ENCODE data around the gene LHFPL3. TPM values are rescaled to one million over a fixed set of nuclear protein-coding genes. Genes with fewer than 3 reads are reported as not detected.

The LHFPL3 gene
- polyA plus RNA-seq, 1 of the 3 experiments (the other 2 are of a cell fraction): not detected

DNA sequence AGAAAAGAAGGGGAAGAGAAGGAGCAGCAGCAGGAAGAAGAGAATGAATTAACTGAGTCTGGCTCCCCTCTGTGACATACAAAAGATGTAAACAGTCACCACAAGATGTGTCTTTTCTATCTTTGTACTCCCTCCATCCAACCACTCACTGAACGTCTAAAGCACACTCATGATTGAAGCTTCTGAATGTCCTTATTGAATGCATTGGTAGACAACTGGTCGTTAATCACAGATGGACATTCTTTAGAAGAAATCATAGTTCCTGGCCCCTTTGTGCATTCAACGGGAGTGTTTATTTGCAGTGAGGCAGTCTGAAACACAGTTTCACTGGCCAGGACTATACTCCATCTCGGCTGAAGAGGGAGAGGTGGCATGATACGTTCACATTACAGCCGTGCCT is 479.3 kb downstream of the LHFPL3 start:
- Histone ChIP-seq H3K9me2 (no peaks in the 10 kb centered on the region), H4K20me1 (ENCODE audit: insufficient read depth) (no peaks in the 10 kb centered on the region; the same call in 1 of the 2 replicates), H3K79me2 (ENCODE audit: insufficient read depth) (no peaks in the 10 kb centered on the region), H3K36me3 (replicated peaks in 1 of 2; ENCODE audit: control insufficient read depth in 1 of 2, insufficient read depth in 2 of 2, low read length in 1 of 2) (no peaks in the 10 kb centered on the region), H3F3A (replicated peaks; ENCODE audit: insufficient read depth) (no peaks in the 10 kb centered on the region), H3K4me3 (ENCODE audit: low read depth in 2 of 2, low read length in 1 of 2) (no peak overlapping the region), H3K4me1 (ENCODE audit: control insufficient read depth in 1 of 2, insufficient read depth in 2 of 2, low read depth in 1 of 2, low read length in 1 of 2) (no peaks in the 10 kb centered on the region), H3K27ac (ENCODE audit: low read depth in 2 of 2, low read length in 1 of 2) (no peak overlapping the region), H3K9me3 (no peaks in the 10 kb centered on the region), H3K9ac (no peak overlapping the region), H2AFZ (ENCODE audit: low read depth) (no peak overlapping the region), H3K27me3 (ENCODE audit: insufficient read depth) (peaks cover 48% of the 10 kb centered on the region), H3K4me2 (no peak overlapping the region)
- under 1% methylated on average over 6 of the region's 6 CpGs for WGBS (ENCODE audit: low lambda C conversion rate)
- ChIA-PET CTCF (interaction anchor here (0.6 to 1.4 kb wide), 3 partner anchors 16 to 79 kb away, joined by 3 to 4 read pairs (median 3); no protein-coding TSS in a partner anchor), POLR2A (no interaction called here)
- no peak for DNase-seq
- TF ChIP-seq YY1 (IDR thresholded peaks at IDR 0.05; ENCODE audit: low read depth): no peak
- TF ChIP-seq, protein P1, sequence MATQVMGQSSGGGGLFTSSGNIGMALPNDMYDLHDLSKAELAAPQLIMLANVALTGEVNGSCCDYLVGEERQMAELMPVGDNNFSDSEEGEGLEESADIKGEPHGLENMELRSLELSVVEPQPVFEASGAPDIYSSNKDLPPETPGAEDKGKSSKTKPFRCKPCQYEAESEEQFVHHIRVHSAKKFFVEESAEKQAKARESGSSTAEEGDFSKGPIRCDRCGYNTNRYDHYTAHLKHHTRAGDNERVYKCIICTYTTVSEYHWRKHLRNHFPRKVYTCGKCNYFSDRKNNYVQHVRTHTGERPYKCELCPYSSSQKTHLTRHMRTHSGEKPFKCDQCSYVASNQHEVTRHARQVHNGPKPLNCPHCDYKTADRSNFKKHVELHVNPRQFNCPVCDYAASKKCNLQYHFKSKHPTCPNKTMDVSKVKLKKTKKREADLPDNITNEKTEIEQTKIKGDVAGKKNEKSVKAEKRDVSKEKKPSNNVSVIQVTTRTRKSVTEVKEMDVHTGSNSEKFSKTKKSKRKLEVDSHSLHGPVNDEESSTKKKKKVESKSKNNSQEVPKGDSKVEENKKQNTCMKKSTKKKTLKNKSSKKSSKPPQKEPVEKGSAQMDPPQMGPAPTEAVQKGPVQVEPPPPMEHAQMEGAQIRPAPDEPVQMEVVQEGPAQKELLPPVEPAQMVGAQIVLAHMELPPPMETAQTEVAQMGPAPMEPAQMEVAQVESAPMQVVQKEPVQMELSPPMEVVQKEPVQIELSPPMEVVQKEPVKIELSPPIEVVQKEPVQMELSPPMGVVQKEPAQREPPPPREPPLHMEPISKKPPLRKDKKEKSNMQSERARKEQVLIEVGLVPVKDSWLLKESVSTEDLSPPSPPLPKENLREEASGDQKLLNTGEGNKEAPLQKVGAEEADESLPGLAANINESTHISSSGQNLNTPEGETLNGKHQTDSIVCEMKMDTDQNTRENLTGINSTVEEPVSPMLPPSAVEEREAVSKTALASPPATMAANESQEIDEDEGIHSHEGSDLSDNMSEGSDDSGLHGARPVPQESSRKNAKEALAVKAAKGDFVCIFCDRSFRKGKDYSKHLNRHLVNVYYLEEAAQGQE (IDR thresholded peaks at IDR 0.05; ENCODE audit: low read depth, low read length): no peak
- no peak for TF ChIP-seq NFIC (IDR thresholded peaks at IDR 0.05; ENCODE audit: borderline replicate concordance)
- TF ChIP-seq RCOR1 (IDR thresholded peaks at IDR 0.05; ENCODE audit: low read length): no peak
- no peak for TF ChIP-seq SIN3A (IDR thresholded peaks at IDR 0.05; ENCODE audit: borderline replicate concordance, low read depth, low read length)
- TF ChIP-seq TCF12 (IDR thresholded peaks at IDR 0.05): no peak
- no peak for TF ChIP-seq RFX5 (IDR thresholded peaks at IDR 0.05; ENCODE audit: low read length)
- no peak for TF ChIP-seq FOXM1 (IDR thresholded peaks at IDR 0.05; ENCODE audit: low read depth)
- TF ChIP-seq TAF1 (IDR thresholded peaks at IDR 0.05; ENCODE audit: borderline replicate concordance, low read depth, low read length): no peak
- TF ChIP-seq POLR2AphosphoS5 (IDR thresholded peaks at IDR 0.05; ENCODE audit: low read depth, low read length): no peak
- TF ChIP-seq GABPA (IDR thresholded peaks at IDR 0.05; ENCODE audit: low read depth): no peak
- TF ChIP-seq, protein P2, sequence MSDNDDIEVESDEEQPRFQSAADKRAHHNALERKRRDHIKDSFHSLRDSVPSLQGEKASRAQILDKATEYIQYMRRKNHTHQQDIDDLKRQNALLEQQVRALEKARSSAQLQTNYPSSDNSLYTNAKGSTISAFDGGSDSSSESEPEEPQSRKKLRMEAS (IDR thresholded peaks at IDR 0.05; ENCODE audit: low read depth): no peak
- TF ChIP-seq NRF1 (IDR thresholded peaks at IDR 0.05; ENCODE audit: low read depth, low read length): no peak
- no peak for TF ChIP-seq SMC3 (IDR thresholded peaks at IDR 0.05; ENCODE audit: low read depth, low read length)
- no peak for TF ChIP-seq CHD2 (IDR thresholded peaks at IDR 0.05; ENCODE audit: low read length, partially characterized antibody)
- TF ChIP-seq, protein P3, sequence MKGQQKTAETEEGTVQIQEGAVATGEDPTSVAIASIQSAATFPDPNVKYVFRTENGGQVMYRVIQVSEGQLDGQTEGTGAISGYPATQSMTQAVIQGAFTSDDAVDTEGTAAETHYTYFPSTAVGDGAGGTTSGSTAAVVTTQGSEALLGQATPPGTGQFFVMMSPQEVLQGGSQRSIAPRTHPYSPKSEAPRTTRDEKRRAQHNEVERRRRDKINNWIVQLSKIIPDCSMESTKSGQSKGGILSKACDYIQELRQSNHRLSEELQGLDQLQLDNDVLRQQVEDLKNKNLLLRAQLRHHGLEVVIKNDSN (IDR thresholded peaks at IDR 0.05; ENCODE audit: borderline replicate concordance, low read depth): no peak
- TF ChIP-seq MXI1 (IDR thresholded peaks at IDR 0.05; ENCODE audit: low read depth, low read length): no peak
- no peak for TF ChIP-seq RXRA (IDR thresholded peaks at IDR 0.05; ENCODE audit: borderline replicate concordance, low read depth)
- TF ChIP-seq ELF1 (IDR thresholded peaks at IDR 0.05): no peak
- no peak for TF ChIP-seq JUND (IDR thresholded peaks at IDR 0.05)

Data from SK-N-SH (cell line).